Mucosa of rectum (tissue), 2 donors: ENCODE results near the gene FLT3.

Source experiments
- H3K27ac ChIP-seq, 2 donors: one replicate each; pipeline ENCODE4 v1.7.0; 2013; ENCODE audit warnings: inconsistent platforms in 2 of 2, low read depth in 2 of 2, low read length in 2 of 2
- H3K27me3 ChIP-seq, 2 donors: one replicate each; pipeline ENCODE4 v1.7.0; 2013; ENCODE audit warnings: low read length in 2 of 2; ENCODE audit not compliant: control insufficient read depth in 2 of 2, insufficient read depth in 2 of 2
- H3K36me3 ChIP-seq, 2 donors: one replicate each; pipeline ENCODE4 v1.7.0; 2013; ENCODE audit warnings: low read length in 2 of 2; ENCODE audit not compliant: control insufficient read depth in 2 of 2, insufficient read depth in 2 of 2
- H3K4me1 ChIP-seq, 2 donors: one replicate each; pipeline ENCODE4 v1.7.0; 2013; ENCODE audit warnings: low read length in 2 of 2, mild to moderate bottlenecking in 1 of 2; ENCODE audit not compliant: control insufficient read depth in 2 of 2, insufficient read depth in 2 of 2
- H3K4me3 ChIP-seq, 2 donors: one replicate each; pipeline ENCODE4 v1.7.0; 2013; ENCODE audit warnings: low read length in 2 of 2
- H3K9ac ChIP-seq, 2 donors: one replicate each; pipeline ENCODE4 v1.7.0; 2013; ENCODE audit warnings: low read length in 2 of 2, low read depth in 1 of 2, mild to moderate bottlenecking in 1 of 2
- H3K9me3 ChIP-seq, 2 donors: one replicate each; pipeline ENCODE4 v1.7.0; 2013; ENCODE audit warnings: low read length in 2 of 2; ENCODE audit not compliant: control insufficient read depth in 2 of 2
- donor health status: healthy.
- donor health status: Normal muscosa, but diverticular disease.

Gene FLT3

DNA sequence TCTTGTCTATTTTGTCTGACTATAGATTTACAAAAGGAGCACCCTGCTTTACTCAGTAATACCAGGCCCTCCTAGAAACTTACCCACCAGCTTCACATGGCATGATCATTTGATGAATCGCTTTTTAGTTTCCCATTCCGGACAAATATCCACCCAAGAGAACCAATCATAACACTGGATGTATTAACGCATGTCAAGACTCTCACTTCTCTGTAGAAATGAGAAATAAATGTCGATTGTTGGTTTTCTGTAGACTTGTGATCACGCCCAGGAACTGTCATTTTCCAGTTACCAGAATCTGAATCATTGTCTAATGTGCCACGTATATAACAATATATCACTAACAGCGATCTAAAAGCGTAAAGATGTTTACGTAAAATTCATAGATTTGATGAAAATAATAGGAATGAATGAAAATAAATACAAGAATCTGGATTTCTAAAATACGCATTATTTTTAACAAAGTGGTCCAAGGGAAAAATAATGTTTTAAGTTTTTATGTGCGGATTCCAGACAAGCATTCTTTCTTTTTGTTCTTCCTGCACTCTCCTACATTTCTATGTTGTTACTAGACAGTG lies 145.3 kb downstream of the FLT3 start:
- H3K27ac ChIP-seq: peak overlapping the region; percentile 95 to 98
- no peaks in the 10 kb centered on the region for H3K9me3 ChIP-seq
- H3K4me1 ChIP-seq: peaks cover 10 to 34% of the 10 kb centered on the region in 2 donors
- H3K4me3 ChIP-seq: peak overlapping the region; percentile 68 to 75
- no peaks in the 10 kb centered on the region for H3K36me3 ChIP-seq
- peaks cover 15 to 22% of the 10 kb centered on the region in 2 donors for H3K27me3 ChIP-seq
- H3K9ac ChIP-seq: peak overlapping the region in 1 of 2 donors; percentile 94

DNA sequence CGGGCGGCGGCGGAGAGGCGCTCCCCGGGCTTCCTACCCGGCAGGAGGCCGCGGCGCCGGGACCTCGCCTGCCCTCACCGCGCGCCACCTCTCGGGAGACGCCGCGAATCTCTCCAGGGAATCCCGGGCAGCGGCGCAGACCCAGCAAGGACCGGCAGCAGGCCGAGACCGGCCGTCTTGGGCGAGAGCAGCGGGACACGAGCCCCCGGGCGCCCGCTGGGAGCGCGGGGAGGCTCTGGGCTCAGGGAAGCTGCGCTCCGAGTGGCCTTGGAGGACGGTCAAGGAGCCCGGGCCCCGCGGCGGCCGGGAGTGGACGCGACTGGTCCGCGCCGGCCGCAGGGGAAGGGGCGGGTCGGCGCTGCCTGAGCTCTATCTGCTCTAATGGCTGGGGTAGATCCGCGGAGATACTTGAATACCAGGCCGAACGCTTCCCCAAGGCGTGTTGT lies 145.9 kb downstream of the FLT3 start:
- H3K27ac ChIP-seq: peak overlapping the region; percentile 95 to 98
- H3K9ac ChIP-seq: peak overlapping the region; percentile 83 to 94

DNA sequence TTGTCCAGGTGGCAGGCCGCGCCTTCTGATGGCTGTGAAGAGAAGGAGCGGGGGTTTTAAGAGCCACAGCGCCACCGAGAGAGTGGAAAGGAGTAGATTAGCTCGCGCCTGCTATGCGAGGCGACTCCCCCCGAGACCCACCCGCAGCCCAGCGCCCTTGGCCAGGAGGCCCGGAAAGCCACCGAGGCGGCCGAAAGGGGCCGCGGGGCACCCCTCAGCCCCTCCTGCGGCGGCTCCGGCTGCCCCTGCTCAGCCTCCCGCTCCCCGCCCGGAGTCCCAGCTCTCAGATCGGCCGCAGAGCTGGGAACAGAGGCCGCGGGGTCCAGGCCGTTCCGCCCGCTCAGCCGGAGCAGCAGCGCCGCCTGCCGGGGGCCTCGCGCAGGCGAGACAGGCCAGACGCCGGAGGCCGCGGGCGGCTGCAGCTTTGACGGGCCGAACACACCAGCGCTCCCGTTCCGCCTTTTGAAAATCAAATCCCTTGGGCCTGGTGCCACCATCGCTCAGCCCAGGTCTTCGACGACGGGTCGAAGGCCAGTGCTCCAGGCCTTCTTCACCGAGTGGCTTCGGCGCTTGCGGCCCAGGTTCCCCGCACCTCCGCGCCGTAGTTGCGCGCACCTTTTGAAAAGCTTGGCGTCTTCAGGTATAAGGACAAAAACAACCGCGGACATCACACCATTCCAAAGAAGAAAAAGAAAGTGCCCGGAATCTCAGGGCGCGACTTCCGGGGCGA lies 146.5 kb downstream of the FLT3 start:
- H3K4me3 ChIP-seq: peak overlapping the region; percentile 68 to 75

More for the DNA sequence above, 145.9 kb downstream of the FLT3 start:
- Histone ChIP-seq H3K27me3 (peaks cover 15 to 22% of the 10 kb centered on the region in 2 donors), H3K4me3 (peak overlapping the region; percentile 68 to 75), H3K9me3 (no peaks in the 10 kb centered on the region), H3K36me3 (no peaks in the 10 kb centered on the region), H3K4me1 (peaks cover 7 to 29% of the 10 kb centered on the region in 2 donors)

More for the DNA sequence above, 146.5 kb downstream of the FLT3 start:
- H3K27me3 ChIP-seq: peaks cover 15 to 20% of the 10 kb centered on the region in 2 donors
- peak overlapping the region; percentile 95 to 98 for H3K27ac ChIP-seq
- H3K36me3 ChIP-seq: no peaks in the 10 kb centered on the region
- H3K4me1 ChIP-seq: peaks cover 7 to 23% of the 10 kb centered on the region in 2 donors
- no peaks in the 10 kb centered on the region for H3K9me3 ChIP-seq
- H3K9ac ChIP-seq: peak overlapping the region; percentile 83 to 94
